ENCODE data around the gene RASD2. TPM values are rescaled to one million over a fixed set of nuclear protein-coding genes. Genes with fewer than 3 reads are reported as not detected.

Gene RASD2
- total and polyA plus RNA-seq, 5 donors from 2014 or later, result 0.06 to 1.0 TPM; not detected in 3

GRCh38 chr22:35564975-35565867 lies 24.6 kb downstream of the RASD2 start:
- no peaks in the 10 kb centered on the region for H3K36me3 ChIP-seq (ENCODE audit: control insufficient read depth, insufficient read depth, low read length)
- peaks cover 19% of the 10 kb centered on the region for H3K27me3 Mint-ChIP-seq

GRCh38 chr22:35567351-35568141 lies 26.9 kb downstream of the RASD2 start:
- peaks cover 12% of the 10 kb centered on the region for H3K27me3 Mint-ChIP-seq

More at GRCh38 chr22:35564975-35565867, 24.6 kb downstream of the RASD2 start:
- Histone ChIP-seq H3K4me1 (ENCODE audit: control insufficient read depth, insufficient read depth, low read length, poor library complexity, severe bottlenecking) (no peaks in the 10 kb centered on the region), H3K4me3 (ENCODE audit: low read depth, low read length) (no peak overlapping the region), H3K9me3 (ENCODE audit: control insufficient read depth in 2 of 2, low read length in 2 of 2) (no peaks in the 10 kb centered on the region), H3K27ac (ENCODE audit: insufficient read depth, low read length, poor library complexity, severe bottlenecking) (no peak overlapping the region), H3K27me3 (ENCODE audit: control insufficient read depth, insufficient read depth, low read length) (peaks cover 3% of the 10 kb centered on the region)
- Mint-ChIP-seq H3K27ac (no peak overlapping the region), H3K4me3 (no peak overlapping the region), H3K9me3 (peaks cover 0 to 2% (median 0%) of the 10 kb centered on the region in 7 donors), H3K4me1 (no peaks in the 10 kb centered on the region), H3K36me3 (peaks cover 4% of the 10 kb centered on the region)
- no peak for DNase-seq
- no peak for ATAC-seq (ENCODE audit: low read depth in 2 of 2)

DNA sequence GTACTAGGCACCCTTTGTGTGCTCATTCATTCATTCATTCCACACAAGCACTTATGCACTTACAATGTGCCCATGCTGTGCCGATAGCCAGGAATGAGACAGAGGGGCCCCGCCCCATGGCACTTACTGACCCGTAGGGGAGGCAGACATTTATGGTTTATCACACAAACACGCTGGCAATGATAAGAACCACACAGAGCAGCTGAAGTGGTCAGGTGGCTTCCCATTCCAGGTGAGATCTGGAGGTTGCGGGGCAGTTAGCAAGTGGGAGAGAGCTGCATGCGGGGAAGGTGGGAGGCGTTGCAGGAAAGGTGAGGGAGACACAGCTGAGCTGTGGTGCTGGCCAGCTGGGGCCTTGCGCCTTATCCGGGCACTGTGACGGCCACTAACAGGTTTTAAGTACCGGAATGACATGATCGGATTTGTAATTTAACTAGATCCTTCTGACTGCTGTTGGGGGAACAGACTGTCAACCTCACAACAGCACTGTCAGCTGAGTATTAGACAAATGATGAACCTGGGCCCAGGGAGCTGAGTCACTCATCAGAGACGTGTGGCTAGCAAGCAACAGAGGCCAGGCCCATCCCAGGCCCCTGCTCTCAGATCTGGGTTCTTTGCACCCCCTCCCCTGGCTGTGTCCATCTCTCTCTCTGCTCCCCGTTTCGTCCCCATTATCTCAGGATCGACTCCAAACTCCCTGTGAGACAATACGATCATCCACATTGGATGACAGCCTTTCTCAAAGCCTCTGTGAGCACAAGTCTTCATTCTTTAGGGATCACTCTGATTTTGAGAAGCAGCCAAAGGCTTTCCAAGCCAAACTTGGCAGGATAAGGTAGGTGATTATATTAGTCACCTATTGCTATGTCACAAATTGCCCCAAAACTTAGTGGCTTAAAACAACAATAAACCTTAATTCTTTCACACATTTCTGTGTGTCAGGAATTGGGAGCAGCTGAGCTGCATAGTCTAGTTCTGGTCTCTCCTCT lies 28.4 kb downstream of the RASD2 start:
- Histone ChIP-seq H3K4me3 (ENCODE audit: low read depth, low read length) (no peak overlapping the region), H3K4me1 (ENCODE audit: control insufficient read depth, insufficient read depth, low read length, poor library complexity, severe bottlenecking) (no peaks in the 10 kb centered on the region), H3K27me3 (ENCODE audit: control insufficient read depth, insufficient read depth, low read length) (no peaks in the 10 kb centered on the region), H3K36me3 (ENCODE audit: control insufficient read depth, insufficient read depth, low read length) (no peaks in the 10 kb centered on the region), H3K27ac (ENCODE audit: insufficient read depth, low read length, poor library complexity, severe bottlenecking) (no peak overlapping the region), H3K9me3 (ENCODE audit: control insufficient read depth in 2 of 2, low read length in 2 of 2) (no peaks in the 10 kb centered on the region)
- H3K9me3 Mint-ChIP-seq, result no peaks in the 10 kb centered on the region
- H3K27ac Mint-ChIP-seq, result peak overlapping the region in 1 of 3 donors; percentile 60
- DNase-seq (no peak), ATAC-seq (ENCODE audit: low read depth in 2 of 2) (no peak)
- no peaks in the 10 kb centered on the region for H3K36me3 Mint-ChIP-seq
- H3K4me1 Mint-ChIP-seq, result no peaks in the 10 kb centered on the region
- no peak overlapping the region for H3K4me3 Mint-ChIP-seq
- H3K27me3 Mint-ChIP-seq, result peaks cover 5% of the 10 kb centered on the region

More at GRCh38 chr22:35567351-35568141, 26.9 kb downstream of the RASD2 start:
- Histone ChIP-seq H3K4me1 (ENCODE audit: control insufficient read depth, insufficient read depth, low read length, poor library complexity, severe bottlenecking) (no peaks in the 10 kb centered on the region), H3K27me3 (ENCODE audit: control insufficient read depth, insufficient read depth, low read length) (no peaks in the 10 kb centered on the region), H3K4me3 (ENCODE audit: low read depth, low read length) (no peak overlapping the region), H3K27ac (ENCODE audit: insufficient read depth, low read length, poor library complexity, severe bottlenecking) (no peak overlapping the region), H3K36me3 (ENCODE audit: control insufficient read depth, insufficient read depth, low read length) (no peaks in the 10 kb centered on the region), H3K9me3 (ENCODE audit: control insufficient read depth in 2 of 2, low read length in 2 of 2) (no peaks in the 10 kb centered on the region)
- Mint-ChIP-seq H3K9me3 (peaks cover 0 to 1% (median 0%) of the 10 kb centered on the region in 7 donors), H3K4me1 (no peaks in the 10 kb centered on the region), H3K4me3 (no peak overlapping the region), H3K27ac (no peak overlapping the region), H3K36me3 (no peaks in the 10 kb centered on the region)
- ATAC-seq (ENCODE audit: low read depth in 2 of 2), result no peak
- no peak for DNase-seq

- Histone ChIP-seq H3K27me3 (ENCODE audit: control insufficient read depth, insufficient read depth, low read length) (no peaks in the 10 kb centered on the region), H3K36me3 (ENCODE audit: control insufficient read depth, insufficient read depth, low read length) (no peaks in the 10 kb centered on the region), H3K27ac (ENCODE audit: insufficient read depth, low read length, poor library complexity, severe bottlenecking) (no peak overlapping the region), H3K9me3 (ENCODE audit: control insufficient read depth in 2 of 2, low read length in 2 of 2) (no peaks in the 10 kb centered on the region), H3K4me1 (ENCODE audit: control insufficient read depth, insufficient read depth, low read length, poor library complexity, severe bottlenecking) (no peaks in the 10 kb centered on the region), H3K4me3 (ENCODE audit: low read depth, low read length) (no peak overlapping the region)
- Mint-ChIP-seq H3K4me1 (no peaks in the 10 kb centered on the region), H3K4me3 (no peak overlapping the region), H3K9me3 (no peaks in the 10 kb centered on the region), H3K27ac (no peak overlapping the region), H3K27me3 (peaks cover 5% of the 10 kb centered on the region), H3K36me3 (no peaks in the 10 kb centered on the region)
- ATAC-seq (ENCODE audit: low read depth in 2 of 2) (no peak), DNase-seq (no peak)
Measured at GRCh38 chr22:35569916-35570315, 29.3 kb downstream of the RASD2 start.

GRCh38 chr22:35570686-35571194 lies 30.1 kb downstream of the RASD2 start:
- no peak overlapping the region for H3K4me3 Mint-ChIP-seq
- no peaks in the 10 kb centered on the region for H3K36me3 ChIP-seq (ENCODE audit: control insufficient read depth, insufficient read depth, low read length)
- no peaks in the 10 kb centered on the region for H3K4me1 ChIP-seq (ENCODE audit: control insufficient read depth, insufficient read depth, low read length, poor library complexity, severe bottlenecking)
- no peaks in the 10 kb centered on the region for H3K9me3 Mint-ChIP-seq
- peak in 1 of 2 donors; percentile 14 for ATAC-seq (ENCODE audit: low read depth in 2 of 2)
- peaks cover 5% of the 10 kb centered on the region for H3K27me3 Mint-ChIP-seq
- no peaks in the 10 kb centered on the region for H3K27me3 ChIP-seq (ENCODE audit: control insufficient read depth, insufficient read depth, low read length)
- no peaks in the 10 kb centered on the region for H3K9me3 ChIP-seq (ENCODE audit: control insufficient read depth in 2 of 2, low read length in 2 of 2)
- no peak for DNase-seq
- no peak overlapping the region for H3K27ac ChIP-seq (ENCODE audit: insufficient read depth, low read length, poor library complexity, severe bottlenecking)
- H3K27ac Mint-ChIP-seq, result no peak overlapping the region
- no peaks in the 10 kb centered on the region for H3K4me1 Mint-ChIP-seq
- no peak overlapping the region for H3K4me3 ChIP-seq (ENCODE audit: low read depth, low read length)
- H3K36me3 Mint-ChIP-seq, result no peaks in the 10 kb centered on the region

DNA sequence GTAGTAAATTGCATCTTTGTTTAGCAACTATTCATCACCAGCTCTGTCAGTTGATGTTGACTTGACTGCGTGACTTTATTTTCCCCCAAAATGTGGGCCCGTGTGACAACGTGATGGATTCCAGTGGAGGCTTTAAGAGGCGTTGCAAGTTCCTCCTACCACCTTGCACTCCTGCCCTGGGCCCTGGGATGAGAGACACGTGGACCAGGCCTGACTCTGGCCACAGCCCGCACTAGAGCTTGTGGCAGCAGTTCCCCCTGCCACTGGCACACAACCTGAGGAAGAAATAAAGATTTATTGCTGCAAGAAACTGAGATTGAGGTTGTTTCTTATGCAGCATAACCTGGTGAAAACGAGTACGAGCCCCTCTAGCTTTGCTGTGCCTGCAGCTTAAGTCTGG lies 31.9 kb downstream of the RASD2 start:
- Mint-ChIP-seq H3K9me3 (peaks cover 0 to 2% (median 0%) of the 10 kb centered on the region in 7 donors), H3K27ac (no peak overlapping the region), H3K27me3 (peaks cover 5% of the 10 kb centered on the region), H3K36me3 (no peaks in the 10 kb centered on the region), H3K4me3 (no peak overlapping the region), H3K4me1 (no peaks in the 10 kb centered on the region)
- H3K9me3 ChIP-seq (ENCODE audit: control insufficient read depth in 2 of 2, low read length in 2 of 2), result no peaks in the 10 kb centered on the region
- H3K4me1 ChIP-seq (ENCODE audit: control insufficient read depth, insufficient read depth, low read length, poor library complexity, severe bottlenecking), result no peaks in the 10 kb centered on the region
- H3K27me3 ChIP-seq (ENCODE audit: control insufficient read depth, insufficient read depth, low read length), result no peaks in the 10 kb centered on the region
- DNase-seq (no peak), ATAC-seq (ENCODE audit: low read depth in 2 of 2) (no peak)
- H3K27ac ChIP-seq (ENCODE audit: insufficient read depth, low read length, poor library complexity, severe bottlenecking), result no peak overlapping the region
- H3K4me3 ChIP-seq (ENCODE audit: low read depth, low read length), result no peak overlapping the region
- H3K36me3 ChIP-seq (ENCODE audit: control insufficient read depth, insufficient read depth, low read length), result no peaks in the 10 kb centered on the region

All from CD4-positive, CD25-positive, alpha-beta regulatory T cell (primary cell).